GM18526 (cell line): ENCODE data around the gene STPG3.

Experiments
- POLR2A ChIP-seq: IDR thresholded peaks from 3 replicates; pipeline ENCODE4 v1.6.1; 2011; ENCODE audit not compliant: insufficient read length; ENCODE audit errors: extremely low read depth

The STPG3 gene

DNA sequence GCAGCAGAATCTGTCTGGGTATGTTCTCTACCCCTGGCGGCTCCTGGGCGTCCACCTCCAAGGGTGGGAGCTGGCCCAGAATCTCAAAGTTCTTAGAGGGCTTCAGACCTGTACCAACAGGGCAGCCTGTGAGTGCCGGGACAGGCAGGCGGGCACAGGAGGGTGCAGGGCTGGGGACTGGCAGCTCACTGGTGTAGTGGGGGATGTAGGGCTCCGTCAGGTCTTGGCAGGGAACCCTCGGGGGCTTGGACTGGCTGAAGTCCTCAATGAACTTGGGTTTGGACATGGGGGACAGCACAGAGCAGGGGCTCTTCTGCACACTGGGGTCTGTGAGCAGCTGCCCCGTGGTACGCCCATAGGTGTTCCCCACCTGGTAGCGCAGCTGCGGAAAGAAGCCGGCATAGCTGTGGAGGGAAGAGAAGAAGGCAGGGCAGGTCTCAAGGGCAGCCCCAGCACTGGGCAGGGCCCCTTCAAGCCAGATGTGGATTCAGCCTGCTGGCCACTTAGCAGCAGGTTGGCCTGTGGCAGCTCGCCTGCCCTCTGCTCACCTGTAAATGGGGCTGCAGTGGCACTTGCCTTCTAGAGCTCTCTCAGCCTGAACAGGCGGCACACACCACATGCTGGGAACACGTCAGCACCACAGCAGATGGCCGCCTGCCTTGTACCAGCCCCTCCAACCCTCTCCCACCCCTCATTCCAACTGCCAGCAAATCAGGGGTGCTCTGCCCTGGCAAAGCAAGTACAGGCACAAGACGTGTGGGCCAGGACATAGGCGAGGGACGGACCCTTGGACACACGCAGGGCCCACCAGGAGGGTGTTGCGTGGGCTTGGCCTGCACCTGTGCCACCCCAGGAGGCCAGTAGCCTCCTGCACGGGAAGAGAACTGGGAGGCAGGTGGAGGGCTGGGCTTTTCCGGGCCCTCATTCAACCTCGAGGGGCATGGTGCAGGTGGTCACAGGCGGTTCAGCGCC is 5.3 kb upstream of the STPG3 start:
- TF ChIP-seq POLR2A, result no peak

DNA sequence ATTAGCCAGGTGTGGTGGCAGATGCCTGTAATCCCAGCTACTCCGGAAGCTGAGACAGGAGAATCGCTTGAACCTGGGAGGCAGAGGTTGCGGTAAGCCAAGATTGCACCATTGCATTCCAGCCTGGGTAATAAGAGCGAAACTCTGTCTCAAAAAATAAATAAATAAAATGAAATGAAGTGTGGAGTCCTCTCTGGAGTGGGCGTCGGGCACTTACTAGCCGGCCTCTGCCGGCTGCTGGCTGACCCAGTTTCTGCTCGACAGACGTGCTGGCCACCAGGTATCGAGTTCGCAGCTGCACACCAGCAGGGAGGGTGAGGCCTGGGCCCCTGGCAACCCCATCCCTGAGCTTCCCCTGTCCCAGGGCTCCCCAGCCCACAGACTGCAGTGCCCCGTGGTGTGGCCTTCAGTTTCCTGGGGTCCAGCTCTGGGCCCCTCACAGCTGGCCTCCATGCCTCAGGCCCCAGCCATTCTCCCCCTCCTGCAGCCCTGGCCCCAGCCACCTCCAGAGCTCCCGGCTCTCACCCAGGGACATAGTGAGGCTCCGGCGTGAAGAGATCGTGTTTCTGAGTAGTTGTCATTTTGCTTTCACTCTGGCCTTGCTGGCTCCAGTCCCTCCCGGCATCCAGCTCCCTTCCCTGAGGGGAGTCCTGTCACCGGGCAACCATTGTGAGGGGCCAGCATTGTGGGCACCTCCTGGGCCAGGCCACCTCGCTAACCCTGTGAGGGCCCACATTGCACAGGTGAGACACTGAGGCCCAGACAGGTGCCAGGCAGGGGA is 3.8 kb upstream of the STPG3 start:
- TF ChIP-seq POLR2A, result no peak

DNA sequence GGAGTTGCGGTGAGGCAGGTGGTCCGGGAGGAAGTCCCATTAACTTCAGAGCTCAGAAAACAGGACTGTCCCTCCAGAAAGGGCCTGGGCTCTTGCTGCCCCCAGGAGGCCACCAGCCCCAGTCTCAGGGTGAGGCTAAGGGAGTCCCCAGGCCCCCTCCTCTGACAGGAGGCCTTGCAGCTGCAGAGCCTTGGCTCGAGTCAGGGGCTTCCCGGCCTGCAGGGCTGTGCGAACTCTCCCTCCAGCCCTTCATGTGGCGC is 3.2 kb upstream of the STPG3 start:
- no peak for TF ChIP-seq POLR2A

DNA sequence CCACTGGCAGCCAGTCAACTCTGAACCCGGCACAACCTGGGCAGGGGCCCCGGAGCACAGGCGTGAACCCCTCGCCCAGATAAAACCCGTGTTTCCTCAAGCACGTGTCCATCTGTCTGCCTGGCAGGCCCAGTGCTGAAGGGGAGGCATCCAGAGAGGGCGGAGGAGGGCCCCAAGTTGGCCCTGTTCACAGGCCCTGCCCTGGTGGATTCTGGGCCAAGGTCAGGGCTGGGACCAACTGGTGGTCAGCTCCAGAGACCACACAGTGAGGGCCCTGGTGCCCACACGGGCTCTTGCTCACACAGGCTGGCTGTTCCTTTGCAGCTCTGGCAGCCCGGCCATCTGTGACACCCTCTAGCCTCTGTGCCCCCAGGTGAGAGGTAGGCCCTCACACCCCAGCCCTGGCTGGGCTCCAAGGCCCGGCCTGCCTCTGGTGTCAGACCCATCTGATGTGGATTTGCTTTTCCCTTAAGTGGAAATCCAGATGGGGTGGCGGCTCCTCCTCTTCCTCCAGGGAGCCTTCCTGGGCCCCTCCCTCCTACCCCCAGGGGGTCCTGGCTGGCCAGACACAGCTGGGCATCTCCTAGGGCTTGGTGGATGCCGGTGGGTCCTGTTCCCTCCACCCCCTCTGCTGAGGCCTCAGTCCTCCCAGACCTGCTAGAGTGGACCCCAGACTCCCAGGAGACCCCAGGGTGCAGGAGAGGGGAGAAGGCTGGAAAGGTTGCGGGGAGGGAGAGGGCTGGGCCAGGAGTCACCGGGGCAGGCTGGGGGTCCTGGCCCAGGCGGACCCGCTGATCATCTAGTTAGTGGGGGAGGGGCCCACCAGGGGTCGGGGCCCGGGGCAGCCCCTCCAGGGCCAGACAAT is 525 bp upstream of the STPG3 start:
- TF ChIP-seq POLR2A, result no peak

DNA sequence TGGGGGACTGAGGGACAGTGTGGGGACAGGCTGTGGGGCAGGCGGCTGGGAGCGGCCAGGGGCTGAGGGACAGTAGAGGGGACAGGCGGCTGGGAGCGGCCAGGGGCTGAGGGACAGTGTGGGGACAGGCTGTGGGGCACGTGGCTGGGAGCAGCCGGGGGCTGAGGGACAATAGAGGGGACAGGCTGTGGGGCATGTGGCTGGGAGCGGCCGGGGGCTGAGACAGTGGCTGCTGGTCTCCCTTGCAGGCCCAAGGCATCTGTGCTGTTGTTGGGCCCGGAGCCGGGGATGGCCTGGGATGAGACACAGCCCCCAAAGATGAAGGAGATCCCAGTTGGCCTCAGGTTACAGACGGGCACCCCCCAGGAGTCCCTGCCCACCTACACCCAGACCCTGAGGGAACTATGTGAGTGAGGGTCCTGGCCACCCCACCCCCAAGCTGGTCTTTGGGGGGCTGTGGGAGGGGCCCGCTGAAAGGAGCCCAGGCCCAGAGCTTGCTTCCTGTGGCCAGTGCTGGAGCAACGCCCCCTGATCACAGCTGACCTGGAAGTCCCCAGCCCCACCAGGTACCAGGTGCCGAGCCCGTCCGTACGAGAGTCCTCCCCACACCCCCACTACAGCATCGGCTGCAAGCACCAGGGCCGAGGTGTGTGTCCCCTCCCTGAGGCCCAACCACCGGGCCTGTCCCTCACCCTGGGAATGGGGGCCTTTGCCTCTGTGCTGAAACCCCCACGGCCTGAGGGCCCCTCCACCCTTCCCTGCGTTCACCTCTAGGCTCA is 593 bp downstream of the STPG3 start:
- TF ChIP-seq POLR2A, result no peak

DNA sequence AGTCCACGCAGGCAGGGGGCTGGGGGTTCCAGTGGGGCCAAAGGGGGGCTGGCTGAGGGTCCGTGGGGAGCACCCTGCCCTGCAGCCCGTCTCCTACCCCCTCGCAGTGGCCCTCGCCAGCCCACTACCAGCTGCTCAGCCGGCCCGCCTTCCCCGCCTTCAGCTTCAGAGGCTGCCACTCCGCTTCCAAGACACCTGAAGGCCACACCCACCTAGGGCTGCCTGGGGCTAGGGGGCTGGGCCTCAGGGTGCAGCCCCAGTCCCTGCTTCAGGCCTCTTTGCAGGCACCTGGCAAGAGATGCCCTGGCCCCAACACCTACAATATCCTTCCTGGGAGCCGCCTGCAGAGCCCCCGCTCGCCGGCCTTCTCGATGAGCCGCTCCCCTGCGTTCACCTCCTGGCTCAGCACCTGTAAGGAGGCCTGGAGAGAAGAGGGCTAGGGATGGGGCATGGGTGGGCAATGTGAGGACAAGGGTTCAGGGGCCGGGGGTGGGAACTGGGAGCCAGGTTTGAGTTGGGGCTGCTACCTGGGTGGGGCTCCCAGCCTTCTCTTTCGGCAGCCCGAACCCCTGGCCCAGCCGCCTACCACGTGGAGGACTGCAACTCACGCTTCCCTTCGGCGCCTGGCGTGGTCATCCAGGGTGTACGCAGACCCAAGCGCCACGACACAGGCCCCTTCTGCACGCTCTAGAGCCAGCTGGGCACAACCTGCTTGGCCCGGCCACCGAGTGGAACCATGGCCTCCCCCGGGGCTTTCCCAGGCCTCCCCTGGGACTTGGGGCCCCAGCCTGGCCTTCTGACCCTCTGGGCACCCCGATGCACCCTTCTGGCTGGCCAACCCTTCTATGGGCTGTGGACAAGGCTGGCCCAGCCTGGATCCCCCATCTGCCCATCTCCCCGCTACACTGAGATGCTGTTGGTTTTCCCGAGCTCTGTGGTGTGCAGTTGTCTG is 1.7 kb downstream of the STPG3 start:
- TF ChIP-seq POLR2A, result no peak

DNA sequence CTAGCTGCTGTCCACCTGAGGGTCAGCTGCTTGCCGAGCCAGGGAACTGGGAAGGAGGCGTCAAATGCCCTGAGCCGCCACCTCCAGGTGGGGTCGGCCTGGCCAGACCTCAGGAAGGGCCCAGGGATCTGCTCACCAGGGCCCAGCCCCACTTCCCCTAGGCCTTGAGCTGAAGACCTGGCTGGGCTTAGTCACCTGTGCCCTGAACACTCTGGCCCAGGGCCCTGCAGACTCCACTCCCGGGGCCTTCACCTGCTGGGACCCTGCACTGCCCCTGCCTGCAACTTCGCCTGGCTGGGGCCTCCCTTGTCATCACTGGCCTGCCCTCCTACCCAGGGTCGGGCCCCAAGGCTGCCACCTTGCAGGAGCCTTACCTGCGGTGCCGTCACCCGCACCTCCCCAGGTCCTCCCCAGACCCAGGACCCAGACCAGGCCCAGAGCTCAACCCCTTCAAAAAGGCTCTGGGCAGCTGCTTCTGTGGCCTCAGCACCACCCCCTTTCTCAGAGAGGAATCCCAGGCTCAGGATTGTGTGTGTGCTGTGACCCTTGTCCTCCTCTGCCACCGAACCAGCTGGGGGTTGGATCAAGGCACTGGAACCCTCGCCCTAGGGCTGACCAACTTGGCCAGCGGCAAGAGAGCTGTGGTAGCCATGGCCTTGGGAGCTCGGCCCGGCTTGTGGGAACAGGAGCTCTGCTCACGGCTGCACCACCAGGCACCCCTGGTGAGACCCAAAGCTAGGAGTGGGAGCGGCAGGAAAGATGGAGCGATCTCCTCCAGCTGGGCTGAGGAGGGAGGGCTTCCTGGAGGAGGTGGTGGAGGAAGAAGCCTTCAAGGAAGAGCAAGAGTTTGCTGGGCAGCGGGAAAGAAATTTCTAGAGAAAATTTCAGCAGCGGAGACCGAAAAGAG is 2.9 kb downstream of the STPG3 start:
- TF ChIP-seq POLR2A, result no peak

DNA sequence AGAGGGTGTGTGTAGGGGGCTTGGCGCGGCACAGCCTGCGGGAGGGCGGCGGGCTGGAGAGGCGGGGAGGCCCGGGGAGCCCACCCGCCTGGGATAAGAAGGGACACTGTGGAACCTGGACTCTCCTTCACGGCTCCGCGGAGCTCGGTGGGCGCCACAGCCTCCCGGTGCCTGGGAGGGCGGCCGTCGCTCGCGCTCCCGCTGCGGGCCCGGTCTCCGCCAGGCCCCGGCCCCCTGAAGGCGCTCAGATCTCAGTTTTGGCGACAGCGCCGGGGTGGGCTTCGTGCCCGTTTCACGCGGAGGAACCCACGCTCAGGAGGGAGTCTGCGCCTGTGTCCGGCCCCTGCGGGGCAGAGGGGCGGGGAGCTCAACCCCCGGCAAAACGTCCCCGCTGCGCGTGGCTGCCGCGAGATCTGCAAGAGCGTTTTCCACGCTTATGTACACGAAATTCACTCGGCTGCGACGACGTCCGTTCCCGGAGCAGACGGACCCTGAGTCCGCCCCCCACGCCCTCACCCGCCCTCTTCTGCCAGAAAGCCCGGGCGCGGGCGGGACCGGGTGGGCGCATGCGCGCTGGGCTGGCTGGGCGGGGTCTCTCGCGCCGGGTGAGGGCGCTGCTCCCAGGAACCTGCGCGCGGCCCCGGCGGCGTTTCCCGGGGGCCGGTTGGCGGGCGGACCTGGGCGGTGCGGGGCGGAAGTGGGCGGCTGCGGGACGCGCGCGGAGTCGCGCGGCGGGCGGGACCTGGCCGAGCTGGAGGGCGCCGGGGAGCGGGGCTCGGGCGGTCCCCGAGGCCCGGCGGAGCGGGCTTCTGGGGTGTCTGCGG is 3.8 kb downstream of the STPG3 start, which contains the start of gene NELFB:
NELFB (plus strand) TSS at position 704 of the 824 bp plus-strand sequence.
- TF ChIP-seq POLR2A, result peak; percentile 83

DNA sequence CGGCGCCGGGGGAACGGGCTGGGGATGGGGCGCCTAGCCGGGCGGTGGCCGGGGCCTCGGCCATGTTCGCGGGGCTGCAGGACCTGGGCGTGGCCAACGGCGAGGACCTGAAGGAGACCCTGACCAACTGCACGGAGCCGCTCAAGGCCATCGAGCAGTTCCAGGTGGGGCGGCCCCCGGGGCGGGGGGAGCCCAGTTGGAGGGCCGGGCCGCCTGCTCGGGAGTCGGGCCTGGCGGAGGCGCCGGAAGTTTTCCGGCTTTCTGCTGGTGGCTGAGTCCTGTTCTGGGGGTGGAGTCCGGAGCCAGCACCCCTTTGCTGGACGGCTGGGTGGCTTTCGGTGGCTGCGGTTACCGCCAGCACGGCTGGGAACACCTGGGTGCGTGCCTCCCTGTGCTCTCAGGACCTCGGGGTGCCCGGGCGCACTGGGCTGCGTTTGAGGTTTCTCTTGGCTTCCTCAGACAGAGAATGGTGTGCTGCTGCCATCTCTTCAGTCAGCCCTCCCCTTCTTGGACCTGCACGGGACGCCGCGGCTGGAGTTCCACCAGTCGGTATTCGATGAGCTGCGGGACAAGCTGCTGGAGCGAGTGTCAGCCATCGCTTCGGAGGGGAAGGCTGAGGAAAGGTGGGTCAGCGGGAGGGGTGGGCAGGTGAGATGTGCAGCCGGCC is 4.5 kb downstream of the STPG3 start:
- TF ChIP-seq POLR2A, result no peak

DNA sequence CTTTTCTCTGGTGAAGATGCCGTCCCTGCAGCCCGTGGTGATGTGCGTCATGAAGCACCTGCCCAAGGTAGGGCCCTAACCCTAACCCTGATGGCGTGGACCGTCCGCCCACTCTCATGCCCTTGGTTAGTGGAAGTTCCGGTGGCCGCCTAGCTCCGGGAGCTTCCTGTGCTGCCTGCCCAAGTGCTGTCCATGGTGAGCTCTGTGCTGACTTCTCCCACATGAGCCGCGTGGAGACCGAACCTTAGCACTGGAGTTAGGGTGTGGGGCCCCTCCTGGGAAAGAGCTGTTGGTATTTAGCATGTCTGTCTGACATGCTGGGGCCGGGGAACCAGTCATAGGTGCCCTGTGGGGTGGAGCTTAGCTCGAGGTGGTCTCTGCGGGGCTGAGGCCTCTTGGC is 5.3 kb downstream of the STPG3 start:
- no peak for TF ChIP-seq POLR2A

DNA sequence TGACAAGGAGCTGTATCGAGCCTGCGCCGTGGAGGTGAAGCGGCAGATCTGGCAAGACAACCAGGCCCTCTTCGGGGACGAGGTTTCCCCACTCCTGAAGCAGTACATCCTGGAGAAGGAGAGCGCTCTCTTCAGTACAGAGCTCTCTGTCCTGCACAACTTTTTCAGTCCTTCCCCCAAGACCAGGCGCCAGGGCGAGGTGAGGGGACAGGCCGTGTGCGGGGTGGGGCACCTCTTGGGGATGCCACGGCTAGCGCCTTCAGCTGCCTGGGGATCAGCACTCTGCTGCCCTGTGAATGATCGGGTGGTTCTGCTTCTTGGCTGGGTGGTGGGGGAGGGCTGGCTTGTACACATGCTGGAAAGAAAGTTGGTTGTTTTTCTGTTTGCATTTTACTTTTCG is 5.8 kb downstream of the STPG3 start:
- TF ChIP-seq POLR2A, result no peak
